HEK293T (cell line): ENCODE results near the gene SERPINB6.
"Not testable (repeated sequence)": the region's sequence is repeated elsewhere in the genome, so short reads cannot be mapped to it uniquely, and the experiment has no call there.

ENCODE experiments used
- BHLHE40 ChIP-seq: fragments of 450-650 bp; IDR thresholded peaks from 2 replicates; pipeline ENCODE4 v1.6.1; 2016; ENCODE audit warnings: mild to moderate bottlenecking, moderate library complexity, borderline replicate concordance
- FOXA1 ChIP-seq: fragments of 450-650 bp; IDR thresholded peaks from 2 replicates; pipeline ENCODE4 v1.6.1; 2016; ENCODE audit warnings: mild to moderate bottlenecking
- FOXK2 ChIP-seq: fragments of 450-650 bp; IDR thresholded peaks from 2 replicates; pipeline ENCODE4 v1.6.1; 2016; ENCODE audit warnings: mild to moderate bottlenecking
- HDGF ChIP-seq: fragments of 450-650 bp; IDR thresholded peaks from 2 replicates; pipeline ENCODE4 v1.6.1; 2017; ENCODE audit warnings: antibody characterized with exemption, borderline replicate concordance
- SP1 ChIP-seq: fragments of 450-650 bp; IDR thresholded peaks from 2 replicates; pipeline ENCODE4 v1.6.1; 2017
- SUZ12 ChIP-seq: fragments of 450-650 bp; IDR thresholded peaks from 2 replicates; pipeline ENCODE4 v1.6.1; 2016; ENCODE audit warnings: mild to moderate bottlenecking
- TARDBP ChIP-seq: fragments of 450-650 bp; IDR thresholded peaks from 2 replicates; pipeline ENCODE4 v1.6.1; 2016
- ZNF384 ChIP-seq: fragments of 450-650 bp; IDR thresholded peaks from 2 replicates; pipeline ENCODE4 v1.6.1; 2016

DNA sequence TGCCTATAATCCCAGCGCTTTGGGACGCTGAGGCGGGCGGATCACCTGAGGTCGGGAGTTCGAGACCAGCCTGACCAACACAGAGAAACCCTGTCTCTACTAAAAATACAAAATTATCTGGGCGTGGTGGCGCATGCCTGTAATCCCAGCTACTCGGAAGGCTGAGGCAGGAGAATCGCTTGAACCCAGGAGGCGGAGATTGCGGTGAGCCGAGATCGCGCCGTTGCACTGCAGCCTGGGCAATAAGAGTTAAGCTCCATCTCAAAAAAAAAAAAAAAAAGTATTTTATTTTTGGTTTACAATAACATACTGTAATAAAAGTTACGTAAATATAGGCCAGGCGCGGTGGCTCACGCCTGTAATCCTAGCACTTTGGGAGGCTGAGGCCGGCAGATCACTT lies 29.3 kb downstream of the SERPINB6 start:
- TF ChIP-seq SP1, FOXA1, BHLHE40, SUZ12, FOXK2, TARDBP, HDGF, ZNF384: not testable (repeated sequence)
